HG02642 (cell line): Measurements from ENCODE around the gene ANKRD65.
"Not testable (repeated sequence)": the region's sequence is repeated elsewhere in the genome, so short reads cannot be mapped to it uniquely, and the experiment has no call there.

Experiments
- ATAC-seq: cut with Tn5 transposase; IDR thresholded peaks from one replicate; pipeline ENCODE4 v1.9.1; 2021; ENCODE audit warnings: mild to moderate bottlenecking; ENCODE audit not compliant: unreplicated experiment, poor library complexity

Gene ANKRD65

GRCh38 chr1:1399187-1399871 is 21.7 kb downstream of the ANKRD65 start, which contains the start of gene CCNL2:
Gene CCNL2, minus strand, starts transcription at chr1:1399335. Its CDS starts 29 bp downstream, at chr1:1399306.
- ATAC-seq, result peak; percentile 89

- peak; percentile 25 for ATAC-seq
Measured at GRCh38 chr1:1398677-1399186, 22.3 kb downstream of the ANKRD65 start.

- ATAC-seq, result no peak
Measured at GRCh38 chr1:1397839-1398523, 23.1 kb downstream of the ANKRD65 start.

GRCh38 chr1:1395166-1395565 is 25.9 kb downstream of the ANKRD65 start:
- no peak for ATAC-seq

- no peak for ATAC-seq
Measured at GRCh38 chr1:1394116-1394515, 27.0 kb downstream of the ANKRD65 start.

GRCh38 chr1:1393428-1393827 is 27.6 kb downstream of the ANKRD65 start:
- no peak for ATAC-seq

- ATAC-seq, result no peak
Measured at GRCh38 chr1:1393014-1393413, 28.1 kb downstream of the ANKRD65 start.

- no peak for ATAC-seq
Measured at GRCh38 chr1:1391225-1391624, 29.9 kb downstream of the ANKRD65 start.

GRCh38 chr1:1390675-1391074 is 30.4 kb downstream of the ANKRD65 start:
- no peak for ATAC-seq

- ATAC-seq, result no peak
Measured at GRCh38 chr1:1388078-1388472, 33.0 kb downstream of the ANKRD65 start.

- ATAC-seq, result no peak
Measured at GRCh38 chr1:1387098-1388077, 33.7 kb downstream of the ANKRD65 start.

GRCh38 chr1:1385931-1386330 is 35.1 kb downstream of the ANKRD65 start:
- no peak for ATAC-seq

- ATAC-seq, result not testable (repeated sequence)
Measured at GRCh38 chr1:1385339-1385738, 35.7 kb downstream of the ANKRD65 start.

- no peak for ATAC-seq
Measured at GRCh38 chr1:1381294-1381693, 39.8 kb downstream of the ANKRD65 start.

GRCh38 chr1:1380860-1381259 is 40.2 kb downstream of the ANKRD65 start:
- no peak for ATAC-seq

- no peak for ATAC-seq
Measured at GRCh38 chr1:1377540-1378205, 43.4 kb downstream of the ANKRD65 start.

- ATAC-seq, result no peak
Measured at GRCh38 chr1:1376551-1377226, 44.4 kb downstream of the ANKRD65 start.

- ATAC-seq, result peak; percentile 85
Measured at GRCh38 chr1:1374929-1375662, 46.0 kb downstream of the ANKRD65 start, which contains the start of gene AURKAIP1. Gene AURKAIP1, minus strand, starts transcription at chr1:1375207. Its CDS starts 451 bp downstream, at chr1:1374756.

GRCh38 chr1:1374589-1374928 is 46.5 kb downstream of the ANKRD65 start:
- ATAC-seq, result peak; percentile 8
